Sigmoid colon (tissue), 7 donors: Measurements from ENCODE around the gene ZFAND3. TPM values are rescaled to one million over a fixed set of nuclear protein-coding genes. Genes with fewer than 3 reads are reported as not detected.

Experiments used
- DNase-seq: peaks from one replicate; pipeline ENCODE4 v3.0.0-alpha.2; 2019
- H3K27ac ChIP-seq, 4 donors: fragments of 200-600 bp; sonication (generic); one replicate each; pipeline ENCODE4 v1.5.1; 2016 to 2019; ENCODE audit warnings: mild to moderate bottlenecking in 1 of 4
- H3K27me3 ChIP-seq, 3 donors: fragments of 200-600 bp; sonication (generic); one replicate each; pipeline ENCODE4 v1.5.1; 2019; ENCODE audit warnings: mild to moderate bottlenecking in 1 of 3
- H3K36me3 ChIP-seq, 4 donors: fragments of 200-600 bp; sonication (generic); one replicate each; pipeline ENCODE4 v1.5.1; 2016 to 2019
- H3K4me1 ChIP-seq, 4 donors: fragments of 200-600 bp; sonication (generic); one replicate each; pipeline ENCODE4 v1.5.1; 2017 to 2019
- H3K4me3 ChIP-seq, 4 donors: fragments of 200-600 bp; sonication (generic); one replicate each; pipeline ENCODE4 v1.5.1; 2017 to 2019; ENCODE audit warnings: mild to moderate bottlenecking in 2 of 4, moderate library complexity in 1 of 4
- H3K9me3 ChIP-seq, 4 donors: fragments of 200-600 bp in 3 of 4; sonication (generic) in 3 of 4; one replicate each; pipeline versions ENCODE4 v1.5.1 to v1.6.1; 2013 to 2019
- CTCF ChIP-seq, 4 experiments: fragments of 450-650 bp in 3 of 4; fragments of 200-600 bp in 1 of 4; IDR thresholded peaks; one replicate each; pipeline ENCODE4 v1.5.1; 2016 to 2019; ENCODE audit warnings: antibody characterized with exemption in 4 of 4, mild to moderate bottlenecking in 3 of 4, moderate library complexity in 2 of 4
- EP300 ChIP-seq, 4 donors: sonication (generic); formaldehyde crosslinking; IDR thresholded peaks; one replicate each; pipeline ENCODE4 v1.6.1; 2017; ENCODE audit warnings: antibody characterized with exemption in 4 of 4
- POLR2A ChIP-seq, 2 donors: fragments of 450-650 bp; IDR thresholded peaks; one replicate each; pipeline ENCODE4 v1.6.1; 2016; ENCODE audit warnings: antibody characterized with exemption in 2 of 2, mild to moderate bottlenecking in 2 of 2, moderate library complexity in 2 of 2
- POLR2AphosphoS5 ChIP-seq, 4 donors: sonication (generic); formaldehyde crosslinking; IDR thresholded peaks; one replicate each; pipeline ENCODE4 v1.6.1; 2017; ENCODE audit warnings: antibody characterized with exemption in 4 of 4
- WGBS, 2 donors: extraction: QIAGEN DNeasy Blood & Tissue Kit; methylation state at CpG; one replicate each; pipeline ENCODE4 v1.1.7; 2013; 5-methylcytosine and 5-hydroxymethylcytosine counted together
- intact Hi-C: fragments of 100-400 bp; cut with DNase I; formaldehyde crosslinking; loops from one replicate; pipeline ENCODE4 v1.15.1; 2023
- polyA plus RNA-seq, 3 donors: library from polyadenylated mRNA; stranded (reverse); fragments of 200-250 nt; gene quantifications; one replicate each; pipeline ENCODE4 v1.2.3, GENCODE V29; 2013
- total RNA-seq, 4 donors: library from RNA; depleted of rRNA; stranded (reverse); fragments of >200 nt; gene quantifications; one replicate each; pipeline ENCODE4 v1.1.0, GENCODE V29; 2016
- donor health status: healthy with polysubstance abuse.
- donor health status: Bipolar disorder and iron deficiency.
- donor health status: healthy.

The ZFAND3 gene
- total and polyA plus RNA-seq, 7 donors: 32.4 to 54.8 (median 39.0) TPM

DNA sequence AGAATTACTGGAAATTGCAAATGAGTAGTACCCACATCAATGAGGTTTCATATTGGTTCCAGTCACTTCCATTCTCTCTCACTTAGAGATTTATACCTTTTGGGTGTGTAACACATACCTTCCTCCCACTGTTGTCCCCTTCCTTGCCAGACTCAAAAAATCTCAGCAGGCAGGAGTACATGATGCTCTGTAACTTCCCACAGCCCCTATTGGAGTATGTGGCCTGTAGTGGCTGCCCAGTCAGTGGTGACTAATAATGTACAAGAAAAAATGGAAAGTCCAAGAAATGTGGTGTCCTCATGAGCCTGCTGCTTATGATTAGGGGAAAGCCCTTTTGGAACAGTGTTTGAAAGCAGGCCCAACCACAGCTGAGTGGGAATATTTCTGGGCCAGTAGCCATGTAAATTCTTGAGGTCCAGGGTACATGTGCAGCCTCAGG, 312.0 kb downstream of the ZFAND3 start:
- TF ChIP-seq CTCF (IDR thresholded peaks at IDR 0.05): no peak
- no peak for TF ChIP-seq POLR2A (IDR thresholded peaks at IDR 0.05)
- TF ChIP-seq POLR2AphosphoS5 (IDR thresholded peaks at IDR 0.05): peak in 1 of 4 donors; percentile 41
- no peak for DNase-seq
- no peaks in the 10 kb centered on the region for H3K9me3 ChIP-seq
- H3K4me3 ChIP-seq: no peak overlapping the region
- no peaks in the 10 kb centered on the region for H3K36me3 ChIP-seq
- intact Hi-C loops: no loop called here
- H3K4me1 ChIP-seq: peaks cover 0 to 28% (median 15%) of the 10 kb centered on the region in 4 donors
- no peak overlapping the region for H3K27ac ChIP-seq
- H3K27me3 ChIP-seq: no peaks in the 10 kb centered on the region

- no peaks in the 10 kb centered on the region for H3K27me3 ChIP-seq
- TF ChIP-seq POLR2AphosphoS5 (IDR thresholded peaks at IDR 0.05): no peak
- TF ChIP-seq CTCF (IDR thresholded peaks at IDR 0.05): no peak
- TF ChIP-seq EP300 (IDR thresholded peaks at IDR 0.05): no peak
- TF ChIP-seq POLR2A (IDR thresholded peaks at IDR 0.05): no peak
- H3K4me1 ChIP-seq: peaks cover 0 to 28% (median 15%) of the 10 kb centered on the region in 4 donors
- no peak overlapping the region for H3K4me3 ChIP-seq
- 92 to 94% methylated on average over 7 of the region's 7 CpGs for WGBS, 2 donors
- no peaks in the 10 kb centered on the region for H3K9me3 ChIP-seq
- no peaks in the 10 kb centered on the region for H3K36me3 ChIP-seq
- intact Hi-C loops: no loop called here
- no peak for DNase-seq
- H3K27ac ChIP-seq: no peak overlapping the region
Measured at GRCh38 chr6:38133932-38134703, 314.6 kb downstream of the ZFAND3 start.

GRCh38 chr6:38134704-38135088, 315.2 kb downstream of the ZFAND3 start:
- Histone ChIP-seq H3K36me3 (no peaks in the 10 kb centered on the region), H3K27ac (no peak overlapping the region), H3K27me3 (no peaks in the 10 kb centered on the region), H3K4me1 (peaks cover 0 to 28% (median 15%) of the 10 kb centered on the region in 4 donors), H3K9me3 (no peaks in the 10 kb centered on the region), H3K4me3 (no peak overlapping the region)
- intact Hi-C loops: no loop called here
- TF ChIP-seq POLR2A (IDR thresholded peaks at IDR 0.05): no peak
- 85 to 92% methylated on average over 4 of the region's 4 CpGs for WGBS, 2 donors
- DNase-seq: no peak

DNA sequence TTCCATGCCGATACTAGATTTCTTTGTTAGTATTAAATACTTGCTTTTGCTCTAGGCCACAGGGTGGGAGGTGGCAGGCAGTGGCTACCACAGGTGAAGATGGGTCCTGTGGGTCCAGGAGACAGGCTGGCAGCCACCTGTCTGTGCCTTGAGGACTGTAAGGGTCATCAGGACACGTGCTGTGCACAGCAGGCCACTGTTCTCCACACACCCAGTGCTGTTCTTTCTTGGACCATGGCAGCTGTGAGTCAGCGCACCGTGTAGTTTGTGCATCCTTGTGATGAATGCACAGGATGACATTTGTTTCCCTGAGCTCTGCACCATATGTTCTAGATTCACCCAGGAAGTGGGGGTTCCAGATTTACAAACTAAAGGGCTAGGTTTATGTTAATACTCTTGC, 317.0 kb downstream of the ZFAND3 start:
- TF ChIP-seq EP300 (IDR thresholded peaks at IDR 0.05): no peak
- TF ChIP-seq CTCF (IDR thresholded peaks at IDR 0.05): no peak
- no peak for TF ChIP-seq POLR2AphosphoS5 (IDR thresholded peaks at IDR 0.05)
- TF ChIP-seq POLR2A (IDR thresholded peaks at IDR 0.05): no peak
- Histone ChIP-seq H3K4me1 (peaks cover 0 to 22% (median 11%) of the 10 kb centered on the region in 4 donors), H3K4me3 (no peak overlapping the region), H3K36me3 (peaks cover 0 to 1% (median 0%) of the 10 kb centered on the region in 4 donors), H3K9me3 (no peaks in the 10 kb centered on the region), H3K27ac (no peak overlapping the region), H3K27me3 (no peaks in the 10 kb centered on the region)
- WGBS, 2 donors: 90 to 95% methylated on average over 4 of the region's 4 CpGs
- intact Hi-C loops: no loop called here
- no peak for DNase-seq

GRCh38 chr6:38137608-38138265, 318.2 kb downstream of the ZFAND3 start:
- Histone ChIP-seq H3K27ac (no peak overlapping the region), H3K9me3 (no peaks in the 10 kb centered on the region), H3K36me3 (peaks cover 0 to 13% (median 0%) of the 10 kb centered on the region in 4 donors), H3K4me3 (no peak overlapping the region), H3K27me3 (no peaks in the 10 kb centered on the region), H3K4me1 (peaks cover 0 to 10% (median 5%) of the 10 kb centered on the region in 4 donors)
- 97 to 98% methylated on average over 8 of the region's 8 CpGs for WGBS, 2 donors
- DNase-seq: no peak
- TF ChIP-seq POLR2A (IDR thresholded peaks at IDR 0.05): no peak
- intact Hi-C loops: no loop called here
